CD4-positive, alpha-beta T cell treated with Interleukin-6 at 100 ng/mL for 8 hours (primary cell): ENCODE data around the gene PDE4D.

Experiments used
- DNase-seq: peaks from one replicate; pipeline ENCODE4 v3.0.0-alpha.2; 2020; ENCODE audit warnings: mixed read lengths, low spot score

Gene PDE4D

DNA sequence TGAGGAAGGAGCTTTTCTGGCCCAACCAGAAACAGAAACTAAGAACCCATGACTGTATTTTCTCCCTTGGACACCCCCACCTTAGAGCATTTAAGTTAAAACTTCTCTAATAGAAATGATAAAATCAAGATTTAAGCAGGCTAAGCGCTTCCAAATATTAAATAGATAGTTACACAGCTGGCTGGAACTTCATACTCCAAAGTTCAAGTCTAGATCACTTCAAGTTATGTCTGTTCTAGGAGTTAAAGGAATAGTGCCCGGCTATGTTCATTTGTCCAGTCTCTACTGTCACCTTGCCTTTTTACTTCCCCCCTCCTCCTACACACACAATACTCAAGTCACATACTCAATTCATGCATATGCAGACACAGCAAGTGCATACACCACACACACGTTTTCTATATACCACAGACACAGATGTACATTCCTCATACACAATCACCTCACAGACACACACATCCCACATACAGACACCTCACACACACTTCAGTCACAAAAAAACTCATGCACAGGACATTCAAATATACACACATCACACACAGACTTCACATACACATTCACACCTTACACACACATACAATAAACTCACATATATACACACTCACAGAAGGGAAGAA lies 237.7 kb downstream of the PDE4D start:
- no peak for DNase-seq

DNA sequence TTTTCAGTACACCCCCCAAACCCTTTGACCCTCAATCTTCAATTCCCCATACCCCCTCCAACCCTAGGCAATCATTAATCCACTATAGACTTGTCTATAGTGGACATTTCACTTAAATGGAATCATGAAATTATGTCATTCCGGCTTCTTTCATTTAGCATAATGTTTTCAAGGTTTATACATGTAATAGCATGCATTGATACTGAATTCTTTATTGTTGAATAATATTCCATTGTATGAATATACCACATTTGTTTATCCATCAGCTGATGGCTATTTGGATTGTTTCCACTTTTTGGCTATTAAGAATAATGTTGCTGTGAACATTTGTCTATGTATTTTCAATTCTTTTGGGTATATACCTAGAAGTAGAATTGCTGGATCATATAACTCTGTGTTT lies 238.8 kb downstream of the PDE4D start:
- no peak for DNase-seq

DNA sequence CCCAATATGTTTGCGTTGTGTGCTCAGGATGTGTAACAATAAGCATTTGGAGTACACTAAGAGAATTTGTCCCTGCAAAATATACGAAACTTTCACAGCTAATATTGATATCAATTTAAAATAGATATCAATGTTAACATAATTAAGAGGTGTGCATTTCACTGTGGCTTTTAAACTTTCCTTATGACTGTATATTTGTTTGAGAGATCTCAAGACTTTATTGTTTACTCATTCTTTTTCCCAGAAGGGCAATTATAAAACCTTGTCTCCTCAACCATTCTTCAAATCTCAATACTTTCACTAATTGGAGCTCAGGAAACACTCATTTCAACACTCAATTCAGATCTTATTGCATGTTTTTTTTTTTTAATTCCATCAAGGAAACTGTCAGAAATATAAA lies 241.1 kb downstream of the PDE4D start:
- DNase-seq: no peak

DNA sequence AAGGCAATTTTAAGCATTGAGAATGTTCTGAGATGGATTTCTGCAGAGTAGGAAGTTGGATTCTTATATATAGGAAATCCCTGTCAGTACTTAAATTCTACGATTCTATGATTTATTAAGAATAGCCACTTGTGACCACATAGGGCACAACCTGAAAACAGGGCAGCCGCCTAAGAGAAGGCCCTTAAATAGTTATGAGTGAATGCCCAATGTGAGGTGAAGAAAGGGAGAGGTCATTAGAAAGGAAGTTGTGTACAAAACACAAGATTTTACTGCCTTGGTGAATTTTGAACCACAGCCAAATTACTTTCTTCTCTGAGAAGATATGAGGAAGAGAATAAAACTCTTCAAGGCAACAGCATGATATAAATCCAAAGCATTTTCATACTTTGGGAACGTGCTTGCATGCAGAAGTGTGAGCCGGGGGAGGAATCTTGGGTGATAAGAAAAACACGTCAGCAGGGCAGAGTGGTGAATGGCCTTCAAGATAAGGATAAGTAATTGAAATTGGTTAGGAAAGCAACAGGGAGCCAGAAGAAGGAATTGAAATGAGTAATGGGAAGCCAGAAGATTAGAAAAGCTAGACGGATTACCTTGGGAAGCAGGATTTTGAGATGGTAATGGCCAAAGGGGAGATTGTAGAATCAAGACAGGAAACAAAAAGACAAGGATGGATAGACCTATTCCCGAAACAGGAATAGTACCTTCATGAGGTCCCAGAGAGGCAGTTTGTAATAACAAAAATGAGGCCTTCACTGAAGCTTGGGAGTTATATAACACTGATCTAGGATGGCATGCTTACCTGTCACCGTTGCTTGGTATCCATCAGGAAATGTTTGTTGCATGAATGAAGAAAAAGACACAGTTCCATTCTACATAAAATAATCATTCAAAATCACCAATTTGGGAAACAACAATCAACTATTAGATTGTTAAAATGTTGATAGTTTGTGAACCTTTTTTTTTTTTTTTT lies 244.3 kb downstream of the PDE4D start:
- DNase-seq: no peak

DNA sequence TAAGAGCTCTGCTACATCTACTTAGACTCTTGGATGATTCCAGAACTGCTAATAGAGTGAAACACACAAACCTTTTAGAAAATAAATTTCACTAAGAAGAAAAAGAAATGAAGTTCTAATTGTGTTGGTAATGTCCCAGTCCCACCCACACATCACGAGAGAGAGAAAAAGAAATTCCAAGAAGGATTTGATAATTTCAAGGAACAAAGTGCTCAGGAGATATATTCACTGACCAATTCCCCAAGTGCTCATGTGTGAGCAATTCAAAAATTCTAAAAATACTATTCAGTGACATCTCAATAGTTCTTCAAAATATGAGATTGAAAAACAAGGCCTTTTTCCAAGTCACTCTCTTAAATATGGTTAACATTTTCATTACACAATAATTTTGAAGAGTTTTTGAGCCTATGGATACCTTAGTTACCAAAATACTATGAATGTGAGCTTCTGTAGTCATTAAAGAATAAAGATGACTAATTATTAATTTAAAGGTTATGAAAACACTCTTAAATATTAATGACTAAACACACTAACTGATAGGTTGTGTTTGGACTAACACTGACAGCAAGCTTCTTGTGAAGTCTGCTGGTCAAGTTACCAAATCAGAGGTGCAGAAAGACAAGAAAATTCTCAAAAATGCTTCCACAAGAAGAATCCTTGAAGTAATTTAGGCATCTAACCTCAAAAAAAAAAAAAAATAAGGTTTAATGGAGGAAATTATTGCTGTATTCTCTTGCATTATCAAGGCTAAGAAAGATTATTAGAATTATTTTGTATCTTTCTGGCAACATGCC lies 245.3 kb downstream of the PDE4D start:
- no peak for DNase-seq

DNA sequence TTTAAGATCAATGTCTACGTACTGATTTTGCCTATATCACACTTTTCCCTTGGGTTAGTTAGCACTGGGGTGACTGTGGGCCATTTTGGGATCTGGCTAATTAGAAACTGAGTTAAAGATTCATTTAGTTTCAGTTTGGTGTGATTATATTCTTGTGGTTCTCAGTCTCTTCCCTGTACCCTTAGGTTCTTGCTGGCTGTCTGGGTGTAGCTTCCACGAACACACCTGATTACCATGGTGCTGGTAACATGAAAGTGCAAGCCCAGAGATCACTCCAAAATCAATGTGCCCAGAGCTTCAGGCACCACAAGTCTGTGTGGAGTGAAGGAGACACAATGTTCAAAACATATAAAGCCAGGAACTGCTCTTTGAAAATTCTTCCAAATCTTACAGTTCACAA lies 248.1 kb downstream of the PDE4D start:
- DNase-seq: no peak

DNA sequence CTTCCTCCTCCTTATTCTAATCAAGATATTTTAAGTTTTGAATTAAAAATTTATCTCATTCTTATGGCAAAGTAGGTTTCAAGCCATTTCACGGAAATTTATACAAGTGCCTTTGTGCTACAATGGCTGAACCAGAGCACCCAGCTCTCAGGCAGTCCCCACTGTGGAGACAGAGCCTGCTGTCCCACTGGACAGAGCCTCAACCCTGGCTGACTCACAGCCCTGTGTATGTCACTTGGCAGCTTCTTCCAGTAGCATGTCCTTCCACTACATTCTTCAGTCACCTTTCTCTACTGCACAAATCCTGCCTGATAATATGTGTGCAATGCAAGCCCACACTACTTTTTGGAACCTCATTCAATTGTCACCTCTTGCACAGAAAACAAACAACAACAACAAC lies 253.1 kb downstream of the PDE4D start:
- no peak for DNase-seq

DNA sequence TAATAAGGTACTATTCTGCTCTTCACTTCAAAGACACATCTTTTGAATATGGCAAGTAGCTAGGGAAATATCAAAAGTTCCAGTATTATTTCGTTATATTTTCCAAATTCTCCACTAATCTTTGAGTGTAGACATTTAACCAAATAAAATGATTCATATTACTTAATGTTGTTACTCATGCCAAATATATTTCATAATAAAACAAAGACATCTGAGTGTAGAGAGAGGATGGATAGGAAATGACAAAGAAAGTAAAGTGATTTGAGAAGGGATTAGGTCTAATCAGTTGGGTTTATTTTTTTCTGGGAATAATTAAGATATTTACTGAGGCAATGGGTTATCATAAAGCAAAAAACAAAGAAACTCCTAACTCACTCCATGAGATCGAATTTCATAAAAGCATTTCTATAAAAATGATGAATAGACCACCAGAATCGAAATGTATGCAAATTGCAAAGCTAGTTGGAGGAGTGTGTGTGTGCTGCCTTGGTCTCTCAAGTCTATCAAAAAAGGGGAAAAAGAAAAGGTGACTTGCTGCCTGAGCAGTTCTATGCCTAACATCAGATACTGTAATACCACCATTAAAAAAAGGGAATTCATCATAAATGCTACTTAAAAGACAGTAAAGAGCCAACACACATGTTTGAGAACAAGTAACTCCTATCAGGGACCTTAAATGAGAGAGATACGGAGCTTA lies 255.5 kb downstream of the PDE4D start:
- no peak for DNase-seq

DNA sequence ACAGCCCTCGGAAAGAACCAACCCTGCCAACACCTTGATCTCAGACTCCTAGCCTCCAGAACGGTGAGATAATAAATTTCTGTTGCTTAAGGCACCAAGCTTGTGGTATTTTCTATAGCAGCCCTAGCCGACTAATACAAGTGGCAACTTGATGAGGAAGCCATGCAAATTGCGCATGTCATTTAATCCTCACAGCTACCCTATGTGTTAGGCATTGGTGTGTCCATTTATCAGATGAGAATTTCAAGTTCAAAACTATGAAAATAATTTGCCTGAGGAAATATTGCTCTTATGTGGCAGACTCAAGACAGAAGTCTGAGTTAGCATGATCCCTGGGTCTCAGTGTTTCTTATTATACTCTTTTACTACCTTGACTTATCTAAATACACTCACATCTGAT lies 264.0 kb downstream of the PDE4D start:
- no peak for DNase-seq

DNA sequence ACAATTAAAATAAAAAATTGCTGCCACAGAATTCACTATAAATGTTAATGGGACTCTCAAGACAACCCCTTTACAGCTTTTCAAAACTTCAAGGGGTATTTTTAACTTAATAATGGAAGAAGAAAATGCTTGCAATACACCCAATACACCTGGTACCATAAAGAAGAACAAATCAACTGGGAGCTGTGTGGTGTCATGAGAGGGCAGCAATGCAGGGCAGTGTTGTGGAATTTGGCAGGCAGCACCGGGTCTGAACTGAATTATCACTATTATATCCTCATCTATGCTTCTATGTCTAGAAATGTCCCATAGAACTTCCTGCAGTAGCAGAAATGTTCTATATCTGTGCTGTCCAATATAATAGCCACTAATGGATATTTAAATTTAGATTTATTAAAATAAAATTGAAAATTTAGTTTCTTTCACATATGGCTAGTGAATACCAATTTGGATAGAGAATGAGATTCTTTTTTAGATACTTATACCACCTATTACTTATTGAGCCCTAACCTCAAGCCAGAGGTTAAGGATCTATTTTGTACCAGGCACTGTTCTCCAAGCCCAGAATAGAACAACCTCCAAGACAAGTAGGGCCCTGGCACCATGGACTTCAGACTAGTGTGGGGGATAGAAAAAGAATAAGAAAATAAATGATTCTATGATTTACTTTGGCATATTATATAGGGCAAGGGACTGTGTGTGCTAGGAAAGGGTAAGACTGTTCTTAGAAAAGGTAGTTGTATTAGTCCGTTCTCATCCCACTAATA lies 265.3 kb downstream of the PDE4D start:
- no peak for DNase-seq

DNA sequence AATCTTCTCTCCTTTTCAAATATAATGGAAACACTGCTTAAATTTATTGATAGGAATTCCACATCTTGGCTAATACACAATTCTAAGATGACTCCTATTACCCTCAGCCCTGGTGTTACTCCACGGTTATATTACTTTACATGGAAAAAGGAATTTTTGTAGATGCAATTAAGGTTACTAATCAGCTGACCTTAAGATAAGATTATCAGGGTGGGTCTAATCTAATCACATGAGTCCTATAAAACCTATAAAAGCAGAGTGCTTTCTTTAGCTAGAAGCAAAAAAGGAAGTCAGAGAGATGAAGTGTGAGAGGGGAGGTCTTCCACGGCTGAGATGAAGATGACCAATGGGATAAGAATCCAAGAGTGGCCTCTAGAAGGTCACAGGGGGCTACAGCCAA lies 268.6 kb downstream of the PDE4D start:
- no peak for DNase-seq

DNA sequence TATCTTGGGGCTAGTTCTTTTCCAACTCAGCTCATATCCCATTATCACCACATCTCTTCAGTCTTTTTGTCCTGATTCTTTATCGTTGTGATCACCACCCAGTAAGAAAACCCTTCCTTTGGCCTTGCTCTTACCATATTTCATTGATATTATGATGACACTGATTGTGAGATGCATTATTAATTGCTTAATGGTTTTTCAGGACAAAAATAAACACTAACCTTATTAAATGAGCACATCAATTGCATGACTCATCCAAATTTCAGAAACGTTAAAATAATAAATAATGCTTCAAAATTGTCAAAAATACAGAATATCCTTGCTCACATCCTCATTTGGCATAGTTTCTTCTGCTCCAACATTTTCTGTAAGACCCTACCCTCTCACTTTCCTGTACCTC lies 270.7 kb downstream of the PDE4D start:
- DNase-seq: no peak

DNA sequence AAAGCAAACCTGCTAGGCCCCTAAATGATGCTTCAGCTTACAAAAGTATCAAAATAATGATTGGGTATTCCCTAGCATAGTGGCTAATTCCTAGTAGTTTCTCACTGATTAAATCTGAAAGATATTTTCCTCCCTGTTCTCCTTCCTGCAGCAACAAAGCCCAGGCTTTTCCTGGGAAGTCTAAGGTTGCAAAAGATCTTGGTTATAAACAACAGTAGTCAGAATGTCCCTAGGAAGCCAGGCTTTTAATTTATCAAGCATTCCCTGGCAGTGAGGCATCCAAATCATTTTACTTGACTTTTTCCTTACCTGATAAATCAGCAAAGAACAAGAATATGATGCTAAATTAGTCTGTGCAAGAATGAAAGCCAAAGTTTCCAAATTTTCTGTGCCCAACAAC lies 272.0 kb downstream of the PDE4D start:
- no peak for DNase-seq

DNA sequence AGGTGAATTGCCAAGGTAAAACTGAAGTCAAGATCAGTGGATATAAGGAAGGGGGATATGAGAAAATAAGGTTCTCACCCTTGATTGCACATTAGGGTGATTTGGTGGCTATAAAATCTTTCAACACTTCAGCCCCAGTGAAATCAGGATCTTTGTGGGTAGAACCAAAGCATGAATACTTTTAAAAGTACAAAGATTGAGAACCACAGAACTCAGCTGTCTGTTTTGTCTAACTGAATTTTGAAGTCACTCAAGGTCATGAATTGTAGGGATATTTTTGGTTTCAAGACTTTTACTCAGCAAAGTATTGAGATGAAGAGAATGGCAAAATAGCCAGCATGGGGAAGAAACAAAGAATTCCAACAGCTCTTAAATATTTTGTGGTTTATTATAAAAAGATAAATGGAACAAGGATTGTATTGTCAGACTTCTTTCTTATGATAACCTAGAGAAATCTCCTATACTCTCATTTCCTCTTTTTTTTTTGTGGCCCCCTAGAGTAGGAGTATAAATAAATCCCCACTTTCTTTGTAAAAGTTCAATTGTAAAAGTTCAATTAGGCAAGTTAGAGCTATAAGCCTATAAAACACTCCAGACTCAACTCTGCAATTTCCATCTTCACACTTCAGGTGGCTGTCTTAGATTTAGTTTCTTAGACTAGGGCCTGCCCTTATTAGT lies 272.9 kb downstream of the PDE4D start:
- DNase-seq: no peak

DNA sequence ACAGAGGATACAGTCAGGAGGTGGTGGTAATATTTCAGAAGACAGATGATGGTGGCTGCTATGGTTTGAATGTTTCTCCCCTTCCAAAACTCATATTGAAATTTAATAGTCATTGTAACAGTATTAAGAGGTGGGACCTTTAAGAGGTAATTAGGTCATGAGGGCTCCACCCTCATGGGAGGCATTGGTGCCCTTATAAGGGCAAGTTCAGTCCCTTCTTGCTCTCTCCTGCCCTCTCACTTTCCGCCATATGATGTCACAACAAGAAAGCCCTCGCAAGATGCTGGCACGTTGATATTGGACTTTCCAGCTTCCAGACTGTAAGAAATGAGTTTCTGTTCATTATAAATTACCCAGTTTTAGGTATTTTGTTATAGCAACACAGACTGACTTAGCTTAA lies 274.9 kb downstream of the PDE4D start:
- DNase-seq: no peak

DNA sequence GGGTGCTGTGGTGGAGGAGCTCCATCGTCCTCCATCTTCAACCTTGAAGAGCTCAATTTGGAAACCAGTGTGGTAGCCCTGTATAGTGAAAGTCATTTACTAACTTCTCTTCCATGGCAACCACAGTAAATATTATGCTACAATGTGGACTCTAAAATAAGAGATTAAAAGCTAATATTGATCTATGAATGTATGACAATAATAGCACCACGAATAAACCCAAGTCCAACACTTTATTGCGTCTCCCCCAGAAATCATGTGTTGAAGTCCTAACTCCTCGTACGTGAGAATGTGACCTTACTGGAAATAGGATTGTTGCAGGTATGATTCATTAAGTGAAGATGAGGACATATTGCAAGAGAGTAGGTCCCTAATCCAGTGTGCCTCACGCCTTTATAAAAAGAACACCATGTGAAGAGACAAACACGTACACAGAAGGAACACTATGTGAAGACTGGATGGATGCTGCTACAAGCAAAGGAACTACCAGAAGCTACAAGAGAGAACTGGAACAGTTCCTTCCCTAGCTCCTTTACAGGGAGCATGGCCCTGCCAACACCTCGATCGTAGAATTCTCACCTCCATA lies 276.2 kb downstream of the PDE4D start:
- no peak for DNase-seq

DNA sequence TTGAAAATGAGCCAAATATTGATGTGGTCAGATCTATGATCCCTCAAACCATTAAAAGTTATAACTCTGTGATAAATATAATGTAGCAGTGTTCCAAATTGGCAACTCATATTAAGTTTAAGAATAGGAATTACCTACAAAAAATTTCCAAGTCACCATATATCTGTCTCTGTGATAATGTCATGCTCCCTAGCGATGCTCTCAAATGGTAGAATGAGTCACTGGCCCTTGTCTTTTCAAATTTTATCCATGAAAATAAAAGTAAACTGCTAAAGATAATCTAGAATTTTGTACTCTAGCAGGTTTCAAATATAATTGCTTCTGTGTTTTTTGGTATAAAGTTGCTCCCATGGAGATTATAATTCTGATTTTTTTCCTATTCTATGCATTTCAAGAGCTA lies 277.1 kb downstream of the PDE4D start:
- no peak for DNase-seq

DNA sequence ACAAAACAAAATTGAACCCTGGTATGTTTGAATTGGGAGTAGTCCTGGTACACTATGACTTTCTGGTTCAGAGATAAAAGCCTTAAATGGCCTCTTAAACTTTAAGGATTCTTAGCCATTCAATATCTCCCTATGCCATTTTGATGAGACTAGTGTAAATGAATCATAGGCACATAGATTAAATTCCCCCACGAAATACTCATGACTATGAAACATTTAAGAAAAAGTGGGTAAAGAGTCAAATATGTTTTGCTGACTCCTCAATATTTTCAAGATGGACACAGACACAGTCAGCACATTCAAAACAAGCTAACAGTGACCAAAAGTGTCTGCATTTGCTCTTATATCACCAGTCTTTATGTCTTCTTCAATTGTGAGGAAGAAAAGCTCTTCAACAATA lies 278.3 kb downstream of the PDE4D start:
- DNase-seq: no peak

DNA sequence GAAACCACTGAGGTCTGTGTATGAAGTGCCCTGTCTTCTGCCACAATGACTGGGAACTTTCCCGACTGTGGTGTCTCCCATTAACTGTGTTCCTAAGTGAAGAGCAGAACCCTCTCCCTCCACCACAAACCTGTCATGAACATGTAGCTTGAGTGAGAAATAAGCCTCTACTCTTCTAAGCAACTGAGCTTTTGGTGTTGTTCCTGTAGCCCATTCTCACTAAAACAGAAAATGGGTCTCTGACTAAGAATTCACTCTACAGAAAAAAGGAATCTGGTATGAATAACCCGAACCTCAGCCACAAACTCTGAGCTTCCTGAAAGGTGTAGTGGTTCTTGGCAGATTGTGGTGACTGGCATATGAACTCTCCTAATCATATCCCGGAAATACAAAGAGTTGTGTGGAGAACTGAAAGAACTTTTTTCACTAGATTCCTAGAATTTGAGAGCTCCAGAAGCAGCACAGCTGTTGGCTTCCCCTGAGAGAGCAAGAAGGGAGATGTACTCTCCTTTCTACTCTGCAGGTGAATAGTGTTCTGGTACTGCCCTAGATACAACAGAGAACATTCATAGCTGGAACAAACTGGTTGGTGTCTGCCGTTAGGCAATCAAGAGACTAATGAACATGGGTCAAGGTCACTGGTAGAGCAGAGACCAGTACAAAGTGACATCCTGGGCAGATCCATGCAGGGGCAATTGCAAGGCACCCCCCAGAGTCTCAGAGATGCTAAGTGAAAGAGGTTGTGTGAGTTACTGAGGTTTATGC lies 283.8 kb downstream of the PDE4D start:
- no peak for DNase-seq

DNA sequence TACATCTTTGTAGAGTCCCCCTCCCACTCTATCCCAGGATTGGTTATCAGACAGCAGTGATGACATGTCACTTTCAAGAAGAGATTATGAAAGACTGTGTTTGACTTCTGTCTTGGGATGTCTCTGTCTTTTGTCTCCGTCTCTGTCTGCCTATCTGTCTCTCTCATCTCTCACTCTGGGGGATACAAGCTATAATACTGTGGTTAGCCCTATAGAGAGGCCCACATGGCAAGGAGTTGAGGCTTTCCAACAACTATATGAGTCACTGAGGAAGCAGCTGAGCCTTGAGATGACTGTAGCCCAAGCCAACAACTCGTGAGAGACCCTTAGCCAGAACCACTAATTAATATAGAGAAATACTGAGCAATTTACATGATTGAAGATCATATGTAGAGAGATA lies 284.8 kb downstream of the PDE4D start:
- DNase-seq: no peak
